ENCODE data around the gene ARPC5L.
A peak's percentile ranks its signal among the peaks of the same experiment; 100 is the strongest.
"Not testable (repeated sequence)": the region's sequence is repeated elsewhere in the genome, so short reads cannot be mapped to it uniquely, and the experiment has no call there.

Gene ARPC5L

GRCh38 chr9:124841075-124841821 lies 20.7 kb upstream of the ARPC5L start:
- DNase-seq: no peak

GRCh38 chr9:124843456-124844034 lies 18.4 kb upstream of the ARPC5L start:
- DNase-seq: no peak

GRCh38 chr9:124844291-124844690 lies 17.6 kb upstream of the ARPC5L start:
- no peak for DNase-seq

- not testable (repeated sequence) for DNase-seq
These were observed 15.5 kb upstream of the ARPC5L start for GRCh38 chr9:124846467-124846866.

- no peak for DNase-seq
These were observed 15.0 kb upstream of the ARPC5L start for GRCh38 chr9:124846969-124847368.

- no peak for DNase-seq
These were observed 12.1 kb upstream of the ARPC5L start for GRCh38 chr9:124849801-124850200.

GRCh38 chr9:124852121-124852828 lies 9.7 kb upstream of the ARPC5L start:
- DNase-seq: no peak

- peak; percentile 93 for DNase-seq
These were observed 8.9 kb upstream of the ARPC5L start, which contains the start of gene WDR38 for GRCh38 chr9:124852829-124853531. Gene WDR38 (plus strand): TSS chr9:124853460. CDS start chr9:124853532, 72 bp downstream.

GRCh38 chr9:124853605-124854143 lies 8.3 kb upstream of the ARPC5L start:
- no peak for DNase-seq

- DNase-seq: no peak
These were observed 7.8 kb upstream of the ARPC5L start for GRCh38 chr9:124854161-124854560.

GRCh38 chr9:124854822-124855221 lies 7.1 kb upstream of the ARPC5L start:
- DNase-seq: no peak

- no peak for DNase-seq
These were observed 6.4 kb upstream of the ARPC5L start for GRCh38 chr9:124855566-124855943.

- DNase-seq: no peak
These were observed 5.8 kb upstream of the ARPC5L start for GRCh38 chr9:124855944-124856765.

- DNase-seq: no peak
These were observed 4.3 kb upstream of the ARPC5L start for GRCh38 chr9:124857533-124858162.

- DNase-seq: no peak
These were observed 3.4 kb upstream of the ARPC5L start for GRCh38 chr9:124858330-124859046.

- DNase-seq: no peak
These were observed 1.9 kb upstream of the ARPC5L start for GRCh38 chr9:124859803-124860581.

GRCh38 chr9:124860582-124861341 lies 1.2 kb upstream of the ARPC5L start:
- no peak for DNase-seq

GRCh38 chr9:124863371-124863871 lies 1.5 kb downstream of the ARPC5L start:
- DNase-seq: no peak

Data from CD4-positive, alpha-beta T cell treated with Interleukin-12 subunit alpha and Interleukin-12 subunit beta, for 1 hour (primary cell).